Measurements from ENCODE around the gene KCNE1.
A peak's percentile ranks its signal among the peaks of the same experiment; 100 is the strongest.

GRCh38 chr21:34509151-34509550, 2.9 kb downstream of the KCNE1 start:
- TF ChIP-seq CTCF (IDR thresholded peaks at IDR 0.05) = peak in 1 of 5 experiments; percentile 10
- no peak for TF ChIP-seq POLR2A (IDR thresholded peaks at IDR 0.05)

All from tibial nerve (tissue), 3 donors.